HEK293 (cell line): ENCODE measurements around the gene CPA4.

ENCODE experiments used
- BCL11A ChIP-seq: fragments of 450-650 bp; formaldehyde crosslinking; IDR thresholded peaks from 2 replicates; pipeline ENCODE4 v1.5.1; 2016; ENCODE audit warnings: low read depth, missing biosample characterization, missing genetic modification characterization
- GFI1B ChIP-seq: fragments of 450-650 bp; formaldehyde crosslinking; IDR thresholded peaks from 2 replicates; pipeline ENCODE4 v1.5.1; 2016; ENCODE audit warnings: missing biosample characterization, missing genetic modification characterization
- SP7 ChIP-seq: fragments of 450-650 bp; formaldehyde crosslinking; IDR thresholded peaks from 2 replicates; pipeline ENCODE4 v1.5.1; 2016; ENCODE audit warnings: missing biosample characterization, missing genetic modification characterization
- TCF7L2 ChIP-seq: IDR thresholded peaks from 2 replicates; pipeline ENCODE4 v1.6.1; 2011; ENCODE audit warnings: low read depth, mild to moderate bottlenecking, inconsistent platforms, low read length, moderate library complexity, borderline replicate concordance
- YY1 ChIP-seq: fragments of 450-650 bp; formaldehyde crosslinking; IDR thresholded peaks from 2 replicates; pipeline ENCODE4 v1.5.1; 2018; ENCODE audit warnings: missing biosample characterization, missing genetic modification characterization
- YY2 ChIP-seq: fragments of 450-650 bp; formaldehyde crosslinking; IDR thresholded peaks from 2 replicates; pipeline ENCODE4 v1.5.1; 2016; ENCODE audit warnings: missing biosample characterization, missing genetic modification characterization
- ZBTB1 ChIP-seq: fragments of 450-650 bp; formaldehyde crosslinking; IDR thresholded peaks from 2 replicates; pipeline ENCODE4 v1.5.1; 2016; ENCODE audit warnings: missing biosample characterization, missing genetic modification characterization
- ZEB2 ChIP-seq: fragments of 450-650 bp; formaldehyde crosslinking; IDR thresholded peaks from 2 replicates; pipeline ENCODE4 v1.5.1; 2016; ENCODE audit warnings: missing biosample characterization, missing genetic modification characterization
- ZFHX2 ChIP-seq: fragments of 450-650 bp; formaldehyde crosslinking; conservative IDR thresholded peaks from 2 replicates; pipeline ENCODE4 v1.5.1; 2016; ENCODE audit warnings: missing biosample characterization, missing genetic modification characterization
- ZFP3 ChIP-seq: fragments of 450-650 bp; formaldehyde crosslinking; IDR thresholded peaks from 2 replicates; pipeline ENCODE4 v1.5.1; 2016; ENCODE audit warnings: low read depth, missing biosample characterization, missing genetic modification characterization
- ZFP37 ChIP-seq: fragments of 450-650 bp; formaldehyde crosslinking; IDR thresholded peaks from 2 replicates; pipeline ENCODE4 v1.5.1; 2016; ENCODE audit warnings: missing biosample characterization, missing genetic modification characterization
- ZNF148 ChIP-seq: fragments of 450-650 bp; formaldehyde crosslinking; IDR thresholded peaks from 2 replicates; pipeline ENCODE4 v1.5.0; 2017; ENCODE audit warnings: missing biosample characterization, missing genetic modification characterization, borderline replicate concordance
- ZNF211 ChIP-seq: fragments of 450-650 bp; formaldehyde crosslinking; IDR thresholded peaks from 2 replicates; pipeline ENCODE4 v1.5.1; 2016; ENCODE audit warnings: low read depth, missing biosample characterization, missing genetic modification characterization
- ZNF37A ChIP-seq: fragments of 450-650 bp; IDR thresholded peaks from 2 replicates; pipeline ENCODE4 v1.5.1; 2018; ENCODE audit warnings: missing biosample characterization, missing genetic modification characterization
- ZNF449 ChIP-seq: fragments of 450-650 bp; formaldehyde crosslinking; IDR thresholded peaks from 2 replicates; pipeline ENCODE4 v1.5.1; 2017; ENCODE audit warnings: missing biosample characterization, mild to moderate bottlenecking, missing genetic modification characterization, moderate library complexity
- ZNF501 ChIP-seq: fragments of 450-650 bp; formaldehyde crosslinking; IDR thresholded peaks from 2 replicates; pipeline ENCODE4 v1.5.1; 2016; ENCODE audit warnings: missing biosample characterization, missing genetic modification characterization
- ZNF529 ChIP-seq: fragments of 450-650 bp; formaldehyde crosslinking; IDR thresholded peaks from 2 replicates; pipeline ENCODE4 v1.5.1; 2017; ENCODE audit warnings: missing genetic modification characterization, missing biosample characterization; ENCODE audit not compliant: insufficient replicate concordance
- ZNF530 ChIP-seq: fragments of 450-650 bp; formaldehyde crosslinking; IDR thresholded peaks from 2 replicates; pipeline ENCODE4 v1.5.1; 2016; ENCODE audit warnings: low read depth, missing biosample characterization, missing genetic modification characterization
- ZNF549 ChIP-seq: fragments of 450-650 bp; IDR thresholded peaks from 2 replicates; pipeline ENCODE4 v1.5.1; 2018; ENCODE audit warnings: missing biosample characterization, missing genetic modification characterization, mild to moderate bottlenecking, inconsistent platforms, moderate library complexity
- ZNF624 ChIP-seq: fragments of 450-650 bp; formaldehyde crosslinking; IDR thresholded peaks from 2 replicates; pipeline ENCODE4 v1.5.1; 2017; ENCODE audit warnings: missing biosample characterization, missing genetic modification characterization
- ZNF658 ChIP-seq: fragments of 450-650 bp; formaldehyde crosslinking; IDR thresholded peaks from 2 replicates; pipeline ENCODE4; 2016; ENCODE audit warnings: missing biosample characterization, missing genetic modification characterization
- ZNF76 ChIP-seq: fragments of 450-650 bp; formaldehyde crosslinking; IDR thresholded peaks from 2 replicates; pipeline ENCODE4; 2016; ENCODE audit warnings: low read depth, missing biosample characterization, missing genetic modification characterization, borderline replicate concordance
- ZNF785 ChIP-seq: fragments of 450-650 bp; formaldehyde crosslinking; IDR thresholded peaks from 2 replicates; pipeline ENCODE4 v1.5.1; 2016; ENCODE audit warnings: missing biosample characterization, missing genetic modification characterization
- ZSCAN18 ChIP-seq: fragments of 450-650 bp; formaldehyde crosslinking; IDR thresholded peaks from 2 replicates; pipeline ENCODE4 v1.5.1; 2016; ENCODE audit warnings: missing biosample characterization, missing genetic modification characterization
- ZSCAN30 ChIP-seq: fragments of 450-650 bp; IDR thresholded peaks from 2 replicates; pipeline ENCODE4 v1.5.1; 2018; ENCODE audit warnings: missing biosample characterization, mild to moderate bottlenecking, missing genetic modification characterization, moderate library complexity
- ZXDB ChIP-seq: fragments of 450-650 bp; formaldehyde crosslinking; IDR thresholded peaks from 2 replicates; pipeline ENCODE4 v1.5.1; 2016; ENCODE audit warnings: missing biosample characterization, missing genetic modification characterization
- TF ChIP-seq, protein P1 (sequence below): fragments of 450-650 bp; formaldehyde crosslinking; IDR thresholded peaks from 2 replicates; pipeline ENCODE4 v1.5.1; 2016; ENCODE audit warnings: missing biosample characterization, missing genetic modification characterization
- TF ChIP-seq, protein P2 (sequence below): fragments of 450-650 bp; formaldehyde crosslinking; IDR thresholded peaks from 2 replicates; pipeline ENCODE4 v1.5.1; 2016; ENCODE audit warnings: missing biosample characterization, missing genetic modification characterization, borderline replicate concordance

Gene CPA4

GRCh38 chr7:130365511-130366441, 72.8 kb downstream of the CPA4 start (continued):
- TF ChIP-seq ZFP37 (tag by site-specific recombination) (peak; percentile 33; the same call in 1 of the 2 replicates), ZNF76 (tag by site-specific recombination) (no peak), ZNF501 (tag by site-specific recombination) (no peak), ZNF530 (no peak), ZNF785 (no peak), ZNF449 (tag by site-specific recombination) (no peak), ZNF658 (tag by site-specific recombination) (no peak), ZEB2 (no peak), SP7 (tag by site-specific recombination) (peak; percentile 94), ZNF148 (tag by site-specific recombination) (no peak), ZFHX2 (tag by site-specific recombination) (peak; percentile 47), ZSCAN18 (no peak), BCL11A (tag by site-specific recombination) (0 out of 2 replicates have a peak, but pooled peaks have one; percentile 20), ZNF529 (tag by site-specific recombination) (no peak), ZXDB (peak; percentile 62), ZSCAN30 (no peak), ZNF624 (no peak), YY1 (tag by site-specific recombination) (no peak), TCF7L2 (no peak), ZNF211 (tag by site-specific recombination) (no peak), ZFP3 (tag by site-specific recombination) (no peak), ZNF549 (tag by site-specific recombination) (no peak), GFI1B (tag by site-specific recombination) (no peak), YY2 (tag by site-specific recombination) (no peak), ZNF37A (no peak), ZBTB1 (0 out of 2 replicates have a peak, but pooled peaks have one; percentile 27)
- TF ChIP-seq, protein P1, sequence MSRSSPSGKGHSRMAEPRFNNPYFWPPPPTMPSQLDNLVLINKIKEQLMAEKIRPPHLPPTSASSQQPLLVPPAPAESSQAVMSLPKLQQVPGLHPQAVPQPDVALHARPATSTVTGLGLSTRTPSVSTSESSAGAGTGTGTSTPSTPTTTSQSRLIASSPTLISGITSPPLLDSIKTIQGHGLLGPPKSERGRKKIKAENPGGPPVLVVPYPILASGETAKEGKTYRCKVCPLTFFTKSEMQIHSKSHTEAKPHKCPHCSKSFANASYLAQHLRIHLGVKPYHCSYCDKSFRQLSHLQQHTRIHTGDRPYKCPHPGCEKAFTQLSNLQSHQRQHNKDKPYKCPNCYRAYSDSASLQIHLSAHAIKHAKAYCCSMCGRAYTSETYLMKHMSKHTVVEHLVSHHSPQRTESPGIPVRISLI (tag by site-specific recombination) = 0 out of 2 replicates have a peak, but pooled peaks have one; percentile 33
- TF ChIP-seq, protein P2, sequence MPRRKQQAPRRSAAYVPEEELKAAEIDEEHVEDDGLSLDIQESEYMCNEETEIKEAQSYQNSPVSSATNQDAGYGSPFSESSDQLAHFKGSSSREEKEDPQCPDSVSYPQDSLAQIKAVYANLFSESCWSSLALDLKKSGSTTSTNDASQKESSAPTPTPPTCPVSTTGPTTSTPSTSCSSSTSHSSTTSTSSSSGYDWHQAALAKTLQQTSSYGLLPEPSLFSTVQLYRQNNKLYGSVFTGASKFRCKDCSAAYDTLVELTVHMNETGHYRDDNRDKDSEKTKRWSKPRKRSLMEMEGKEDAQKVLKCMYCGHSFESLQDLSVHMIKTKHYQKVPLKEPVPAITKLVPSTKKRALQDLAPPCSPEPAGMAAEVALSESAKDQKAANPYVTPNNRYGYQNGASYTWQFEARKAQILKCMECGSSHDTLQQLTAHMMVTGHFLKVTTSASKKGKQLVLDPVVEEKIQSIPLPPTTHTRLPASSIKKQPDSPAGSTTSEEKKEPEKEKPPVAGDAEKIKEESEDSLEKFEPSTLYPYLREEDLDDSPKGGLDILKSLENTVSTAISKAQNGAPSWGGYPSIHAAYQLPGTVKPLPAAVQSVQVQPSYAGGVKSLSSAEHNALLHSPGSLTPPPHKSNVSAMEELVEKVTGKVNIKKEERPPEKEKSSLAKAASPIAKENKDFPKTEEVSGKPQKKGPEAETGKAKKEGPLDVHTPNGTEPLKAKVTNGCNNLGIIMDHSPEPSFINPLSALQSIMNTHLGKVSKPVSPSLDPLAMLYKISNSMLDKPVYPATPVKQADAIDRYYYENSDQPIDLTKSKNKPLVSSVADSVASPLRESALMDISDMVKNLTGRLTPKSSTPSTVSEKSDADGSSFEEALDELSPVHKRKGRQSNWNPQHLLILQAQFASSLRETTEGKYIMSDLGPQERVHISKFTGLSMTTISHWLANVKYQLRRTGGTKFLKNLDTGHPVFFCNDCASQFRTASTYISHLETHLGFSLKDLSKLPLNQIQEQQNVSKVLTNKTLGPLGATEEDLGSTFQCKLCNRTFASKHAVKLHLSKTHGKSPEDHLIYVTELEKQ (tag by site-specific recombination) = peak; percentile 22; the same call in 1 of the 2 replicates
